Sigmoid colon (tissue), 7 donors: ENCODE data around the gene CYP20A1. TPM values are rescaled to one million over a fixed set of nuclear protein-coding genes. Genes with fewer than 3 reads are reported as not detected.
"Not testable (repeated sequence)": the region's sequence is repeated elsewhere in the genome, so short reads cannot be mapped to it uniquely, and the experiment has no call there.

Experiments
- DNase-seq: peaks from one replicate; pipeline ENCODE4 v3.0.0-alpha.2; 2019
- H3K27ac ChIP-seq, 4 donors: fragments of 200-600 bp; sonication (generic); one replicate each; pipeline ENCODE4 v1.5.1; 2016 to 2019; ENCODE audit warnings: mild to moderate bottlenecking in 1 of 4
- H3K27me3 ChIP-seq, 3 donors: fragments of 200-600 bp; sonication (generic); one replicate each; pipeline ENCODE4 v1.5.1; 2019; ENCODE audit warnings: mild to moderate bottlenecking in 1 of 3
- H3K36me3 ChIP-seq, 4 donors: fragments of 200-600 bp; sonication (generic); one replicate each; pipeline ENCODE4 v1.5.1; 2016 to 2019
- H3K4me1 ChIP-seq, 4 donors: fragments of 200-600 bp; sonication (generic); one replicate each; pipeline ENCODE4 v1.5.1; 2017 to 2019
- H3K4me3 ChIP-seq, 4 donors: fragments of 200-600 bp; sonication (generic); one replicate each; pipeline ENCODE4 v1.5.1; 2017 to 2019; ENCODE audit warnings: mild to moderate bottlenecking in 2 of 4, moderate library complexity in 1 of 4
- H3K9me3 ChIP-seq, 4 donors: fragments of 200-600 bp in 3 of 4; sonication (generic) in 3 of 4; one replicate each; pipeline versions ENCODE4 v1.5.1 to v1.6.1; 2013 to 2019
- EP300 ChIP-seq, 4 donors: sonication (generic); formaldehyde crosslinking; IDR thresholded peaks; one replicate each; pipeline ENCODE4 v1.6.1; 2017; ENCODE audit warnings: antibody characterized with exemption in 4 of 4
- POLR2A ChIP-seq, 2 donors: fragments of 450-650 bp; IDR thresholded peaks; one replicate each; pipeline ENCODE4 v1.6.1; 2016; ENCODE audit warnings: antibody characterized with exemption in 2 of 2, mild to moderate bottlenecking in 2 of 2, moderate library complexity in 2 of 2
- POLR2AphosphoS5 ChIP-seq, 4 donors: sonication (generic); formaldehyde crosslinking; IDR thresholded peaks; one replicate each; pipeline ENCODE4 v1.6.1; 2017; ENCODE audit warnings: antibody characterized with exemption in 4 of 4
- WGBS, 2 donors: extraction: QIAGEN DNeasy Blood & Tissue Kit; methylation state at CpG; one replicate each; pipeline ENCODE4 v1.1.7; 2013; 5-methylcytosine and 5-hydroxymethylcytosine counted together
- intact Hi-C: fragments of 100-400 bp; cut with DNase I; formaldehyde crosslinking; loops from one replicate; pipeline ENCODE4 v1.15.1; 2023
- polyA plus RNA-seq, 3 donors: library from polyadenylated mRNA; stranded (reverse); fragments of 200-250 nt; gene quantifications; one replicate each; pipeline ENCODE4 v1.2.3, GENCODE V29; 2013
- total RNA-seq, 4 donors: library from RNA; depleted of rRNA; stranded (reverse); fragments of >200 nt; gene quantifications; one replicate each; pipeline ENCODE4 v1.1.0, GENCODE V29; 2016
- TF ChIP-seq, protein P1 (sequence below), 4 experiments: fragments of 450-650 bp in 3 of 4; fragments of 200-600 bp in 1 of 4; IDR thresholded peaks; one replicate each; pipeline ENCODE4 v1.5.1; 2016 to 2019; ENCODE audit warnings: antibody characterized with exemption in 4 of 4, mild to moderate bottlenecking in 3 of 4, moderate library complexity in 2 of 4
- donor health status: healthy with polysubstance abuse.
- donor health status: Bipolar disorder and iron deficiency.
- donor health status: healthy.

The CYP20A1 gene
- total and polyA plus RNA-seq, 7 donors, result 4.8 to 35.4 (median 22.7) TPM

DNA sequence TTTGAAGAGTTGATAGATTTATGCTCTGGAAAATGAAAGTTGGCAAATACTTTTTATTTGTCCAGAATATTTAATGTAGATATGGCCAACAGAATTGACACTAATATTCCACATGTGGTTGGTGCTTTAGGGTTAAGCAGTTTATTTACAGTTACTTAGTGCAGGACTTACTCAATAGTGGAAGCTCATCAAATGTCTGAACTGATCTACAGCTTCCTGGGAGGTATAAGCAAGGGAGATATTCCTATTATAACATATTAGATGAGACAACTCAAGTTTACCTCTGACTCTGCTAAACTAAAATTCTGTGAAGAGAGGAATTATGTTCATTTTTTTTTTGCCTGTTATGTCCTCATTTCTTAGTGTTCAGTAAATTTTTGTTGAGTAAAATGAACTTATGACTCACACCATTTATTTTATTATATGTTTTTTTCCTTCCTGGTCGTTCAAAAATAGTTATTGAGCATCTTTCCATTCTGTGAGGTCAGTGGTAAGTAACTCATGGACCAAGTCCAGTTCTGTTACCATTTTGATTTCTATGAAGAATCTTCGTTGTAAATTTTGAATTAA, 103.0 kb downstream of the CYP20A1 start:
- H3K9me3 ChIP-seq, result no peaks in the 10 kb centered on the region
- peaks cover 0 to 17% (median 12%) of the 10 kb centered on the region in 4 donors for H3K4me1 ChIP-seq
- H3K27me3 ChIP-seq, result no peaks in the 10 kb centered on the region
- TF ChIP-seq POLR2AphosphoS5 (IDR thresholded peaks at IDR 0.05) (no peak), EP300 (IDR thresholded peaks at IDR 0.05) (no peak), POLR2A (IDR thresholded peaks at IDR 0.05) (no peak)
- H3K36me3 ChIP-seq, result peaks cover 0 to 12% (median 0%) of the 10 kb centered on the region in 4 donors
- no peak for DNase-seq
- H3K27ac ChIP-seq, result no peak overlapping the region
- no peak overlapping the region for H3K4me3 ChIP-seq
- 69 to 79% methylated on average over 2 of the region's 2 CpGs for WGBS, 2 donors
- intact Hi-C loops, result no loop called here

DNA sequence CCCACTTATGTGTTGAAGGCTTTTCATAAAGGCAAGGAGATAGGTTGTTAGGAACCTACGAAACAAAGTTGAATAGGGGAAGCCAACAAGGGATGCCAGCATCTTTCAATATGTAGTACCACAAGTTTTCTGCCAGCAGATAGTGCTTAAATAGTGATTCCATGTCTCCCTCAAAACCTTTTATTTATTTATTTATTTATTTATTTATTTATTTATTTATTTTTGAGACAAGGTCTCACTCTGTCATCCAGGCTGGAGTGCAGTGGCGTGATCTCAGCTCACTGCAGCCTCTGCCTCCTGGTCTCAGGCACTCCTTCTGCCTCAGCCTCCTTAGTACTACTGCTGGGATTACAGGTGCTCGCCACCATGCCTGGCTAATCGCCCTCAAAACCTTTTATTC, 103.6 kb downstream of the CYP20A1 start:
- intact Hi-C loops, H3K9me3 ChIP-seq, DNase-seq, H3K4me3 ChIP-seq, H3K27ac ChIP-seq, H3K27me3 ChIP-seq: not testable (repeated sequence)
- Histone ChIP-seq H3K36me3 (peaks cover 0 to 12% (median 0%) of the 10 kb centered on the region in 4 donors), H3K4me1 (peaks cover 0 to 17% (median 12%) of the 10 kb centered on the region in 4 donors)
- 99 to 100% methylated on average over 4 of the region's 4 CpGs for WGBS, 2 donors

DNA sequence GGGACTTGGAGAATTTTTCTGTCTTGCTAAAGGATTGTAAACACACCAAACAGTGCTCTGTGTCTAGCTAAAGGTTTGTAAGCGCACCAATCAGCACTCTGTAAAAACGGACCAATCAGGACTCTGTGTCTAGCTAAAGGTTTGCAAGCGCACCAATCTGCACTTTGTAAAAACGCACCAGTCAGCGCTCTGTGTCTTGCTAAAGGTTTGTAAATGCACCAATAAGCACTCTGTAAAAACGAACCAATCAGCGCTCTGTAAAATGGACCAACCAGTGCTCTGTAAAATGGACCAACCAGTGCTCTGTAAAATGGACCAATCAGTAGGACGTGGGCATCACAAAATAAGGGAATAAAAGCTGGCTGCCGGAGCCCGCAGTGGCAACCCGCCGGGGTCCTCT, 105.8 kb downstream of the CYP20A1 start:
- Histone ChIP-seq H3K9me3 (no peaks in the 10 kb centered on the region), H3K4me1 (peaks cover 0 to 17% (median 12%) of the 10 kb centered on the region in 4 donors), H3K4me3 (no peak overlapping the region), H3K27ac (no peak overlapping the region), H3K27me3 (no peaks in the 10 kb centered on the region), H3K36me3 (peaks cover 0 to 12% (median 0%) of the 10 kb centered on the region in 4 donors)
- 98% methylated on average over 12 of the region's 12 CpGs for WGBS, 2 donors
- DNase-seq, result no peak
- TF ChIP-seq EP300 (IDR thresholded peaks at IDR 0.05), result no peak
- TF ChIP-seq POLR2AphosphoS5 (IDR thresholded peaks at IDR 0.05), result no peak
- TF ChIP-seq, protein P1, sequence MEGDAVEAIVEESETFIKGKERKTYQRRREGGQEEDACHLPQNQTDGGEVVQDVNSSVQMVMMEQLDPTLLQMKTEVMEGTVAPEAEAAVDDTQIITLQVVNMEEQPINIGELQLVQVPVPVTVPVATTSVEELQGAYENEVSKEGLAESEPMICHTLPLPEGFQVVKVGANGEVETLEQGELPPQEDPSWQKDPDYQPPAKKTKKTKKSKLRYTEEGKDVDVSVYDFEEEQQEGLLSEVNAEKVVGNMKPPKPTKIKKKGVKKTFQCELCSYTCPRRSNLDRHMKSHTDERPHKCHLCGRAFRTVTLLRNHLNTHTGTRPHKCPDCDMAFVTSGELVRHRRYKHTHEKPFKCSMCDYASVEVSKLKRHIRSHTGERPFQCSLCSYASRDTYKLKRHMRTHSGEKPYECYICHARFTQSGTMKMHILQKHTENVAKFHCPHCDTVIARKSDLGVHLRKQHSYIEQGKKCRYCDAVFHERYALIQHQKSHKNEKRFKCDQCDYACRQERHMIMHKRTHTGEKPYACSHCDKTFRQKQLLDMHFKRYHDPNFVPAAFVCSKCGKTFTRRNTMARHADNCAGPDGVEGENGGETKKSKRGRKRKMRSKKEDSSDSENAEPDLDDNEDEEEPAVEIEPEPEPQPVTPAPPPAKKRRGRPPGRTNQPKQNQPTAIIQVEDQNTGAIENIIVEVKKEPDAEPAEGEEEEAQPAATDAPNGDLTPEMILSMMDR (IDR thresholded peaks at IDR 0.05), result no peak
- intact Hi-C loops, result no loop called here

DNA sequence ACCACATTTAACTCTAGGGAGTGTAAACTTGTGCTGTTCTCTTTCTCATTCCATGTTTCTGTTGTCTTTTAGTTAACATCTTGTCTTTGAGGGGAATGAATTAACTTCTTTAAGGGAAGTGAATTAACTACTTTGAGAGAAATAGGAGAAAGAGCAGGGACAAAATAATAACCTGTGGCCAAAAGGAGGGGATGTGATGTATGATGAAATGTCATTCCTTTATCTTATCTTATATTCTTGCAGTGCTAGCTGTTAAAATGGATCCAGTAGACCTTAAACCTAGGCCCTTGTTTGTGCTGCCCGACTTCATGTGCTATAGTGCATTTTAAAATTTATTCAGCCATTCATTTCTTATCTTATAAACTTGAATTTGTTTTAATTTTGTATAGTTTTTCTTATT, 107.8 kb downstream of the CYP20A1 start:
- Histone ChIP-seq H3K36me3 (peaks cover 0 to 12% (median 0%) of the 10 kb centered on the region in 4 donors), H3K27me3 (no peaks in the 10 kb centered on the region), H3K4me3 (no peak overlapping the region), H3K4me1 (peaks cover 0 to 3% (median 1%) of the 10 kb centered on the region in 4 donors), H3K9me3 (no peaks in the 10 kb centered on the region), H3K27ac (no peak overlapping the region)
- no peak for TF ChIP-seq EP300 (IDR thresholded peaks at IDR 0.05)
- no peak for TF ChIP-seq POLR2AphosphoS5 (IDR thresholded peaks at IDR 0.05)
- TF ChIP-seq POLR2A (IDR thresholded peaks at IDR 0.05), result no peak
- TF ChIP-seq, protein P1 (IDR thresholded peaks at IDR 0.05), result no peak
- intact Hi-C loops, result no loop called here
- no peak for DNase-seq
- 85 to 94% methylated on average over 1 of the region's 1 CpG for WGBS, 2 donors

DNA sequence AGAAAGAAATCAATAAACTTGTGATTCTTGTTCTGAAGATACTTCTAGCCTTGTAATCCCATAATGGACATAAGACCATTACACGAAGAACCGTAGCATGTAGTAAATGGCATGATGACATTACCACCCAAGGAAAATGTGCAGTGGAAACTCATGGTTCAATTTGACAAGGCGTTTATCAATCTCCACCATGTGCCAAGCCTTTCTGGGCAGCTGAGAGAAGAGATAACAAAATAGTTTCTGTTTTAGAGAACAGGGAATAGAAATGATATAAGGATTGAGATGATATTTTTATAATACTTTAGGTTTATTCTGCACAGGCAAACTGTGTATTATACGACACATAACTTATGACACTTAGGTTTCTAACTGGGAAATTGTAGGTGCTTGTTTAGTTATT, 108.6 kb downstream of the CYP20A1 start:
- Histone ChIP-seq H3K27ac (no peak overlapping the region), H3K9me3 (no peaks in the 10 kb centered on the region), H3K4me1 (no peaks in the 10 kb centered on the region), H3K27me3 (no peaks in the 10 kb centered on the region), H3K36me3 (peaks cover 0 to 12% (median 0%) of the 10 kb centered on the region in 4 donors), H3K4me3 (no peak overlapping the region)
- WGBS, 2 donors, result 59 to 85% methylated on average over 4 of the region's 4 CpGs
- DNase-seq, result no peak
- intact Hi-C loops, result no loop called here
- TF ChIP-seq POLR2AphosphoS5 (IDR thresholded peaks at IDR 0.05) (no peak), EP300 (IDR thresholded peaks at IDR 0.05) (no peak), POLR2A (IDR thresholded peaks at IDR 0.05) (no peak)
- TF ChIP-seq, protein P1 (IDR thresholded peaks at IDR 0.05), result no peak
